Adipocyte (in vitro differentiated cells): ENCODE data around the gene POGK.
"Not testable (repeated sequence)": the region's sequence is repeated elsewhere in the genome, so short reads cannot be mapped to it uniquely, and the experiment has no call there.

Source experiments
- DNase-seq: peaks from one replicate; pipeline ENCODE4 v3.0.0-alpha.2; 2015; ENCODE audit warnings: low read depth
- H3K27me3 ChIP-seq: replicated peaks from 2 replicates; pipeline ENCODE4 v1.7.0; 2013; ENCODE audit warnings: mild to moderate bottlenecking, low read length, moderate library complexity; ENCODE audit not compliant: control insufficient read depth, insufficient read depth
- H3K36me3 ChIP-seq: 2 replicates; pipeline ENCODE4 v1.7.0; 2013; ENCODE audit warnings: low read length, mild to moderate bottlenecking, moderate library complexity; ENCODE audit not compliant: control insufficient read depth, insufficient read depth, severe bottlenecking
- H3K4me1 ChIP-seq: 2 replicates; pipeline ENCODE4 v1.7.0; 2013; ENCODE audit warnings: mild to moderate bottlenecking, low read length, moderate library complexity; ENCODE audit not compliant: control insufficient read depth, insufficient read depth
- H3K4me3 ChIP-seq: 2 replicates; pipeline ENCODE4 v1.7.0; 2013; ENCODE audit warnings: mild to moderate bottlenecking, low read length, moderate library complexity
- H3K9ac ChIP-seq: 2 replicates; pipeline ENCODE4 v1.7.0; 2013; ENCODE audit warnings: mild to moderate bottlenecking, low read length, moderate library complexity
- H3K9me3 ChIP-seq: 2 replicates; pipeline ENCODE4 v1.7.0; 2013; ENCODE audit warnings: mild to moderate bottlenecking, low read length, moderate library complexity; ENCODE audit not compliant: control insufficient read depth

Gene POGK

GRCh38 chr1:166878173-166878917 lies 39.1 kb downstream of the POGK start:
- H3K9me3 ChIP-seq, H3K9ac ChIP-seq, H3K27me3 ChIP-seq, H3K36me3 ChIP-seq, DNase-seq, H3K4me3 ChIP-seq: not testable (repeated sequence)
- H3K4me1 ChIP-seq = peaks cover 13% of the 10 kb centered on the region

- Histone ChIP-seq H3K36me3 (no peaks in the 10 kb centered on the region), H3K4me3 (no peak overlapping the region), H3K9me3 (no peaks in the 10 kb centered on the region), H3K27me3 (peaks cover 44% of the 10 kb centered on the region), H3K4me1 (no peaks in the 10 kb centered on the region), H3K9ac (no peak overlapping the region)
- DNase-seq = no peak
These were observed 43.6 kb downstream of the POGK start for GRCh38 chr1:166882893-166883292.

DNA sequence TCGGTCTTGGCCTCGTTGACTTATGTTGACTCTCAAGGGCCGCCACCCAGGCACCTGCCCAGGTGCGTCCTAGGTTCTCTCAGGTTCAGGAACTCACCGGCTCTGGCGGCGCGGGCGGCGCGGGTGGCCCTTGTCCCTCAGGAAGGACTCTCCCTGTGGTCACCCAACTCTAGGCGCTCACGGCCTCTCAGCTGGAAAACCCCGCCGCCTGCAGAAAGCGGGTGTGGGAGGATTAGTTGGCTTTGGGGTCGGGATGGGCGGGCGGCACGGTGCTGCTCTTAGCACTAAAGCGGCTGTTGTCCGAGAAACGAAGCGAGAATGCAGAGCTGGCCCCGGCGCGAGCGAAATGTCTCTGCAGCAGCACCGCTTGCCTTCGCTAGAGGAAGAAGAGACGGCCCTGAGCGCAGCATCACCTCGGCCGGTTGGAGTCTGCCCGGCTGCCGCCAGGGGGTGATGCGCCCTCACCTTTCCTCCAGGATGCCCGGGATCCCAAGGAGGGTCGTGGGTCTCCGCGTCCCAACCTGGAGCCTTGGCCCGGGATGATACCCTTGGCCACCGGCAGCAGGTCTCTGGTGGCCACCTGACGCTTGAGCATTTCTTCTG lies 44.9 kb downstream of the POGK start:
- Histone ChIP-seq H3K36me3 (no peaks in the 10 kb centered on the region), H3K4me3 (no peak overlapping the region), H3K27me3 (peaks cover 44% of the 10 kb centered on the region), H3K9me3 (no peaks in the 10 kb centered on the region), H3K9ac (no peak overlapping the region), H3K4me1 (no peaks in the 10 kb centered on the region)
- DNase-seq = peak; percentile 25

GRCh38 chr1:166884971-166885370 lies 45.7 kb downstream of the POGK start:
- no peaks in the 10 kb centered on the region for H3K4me1 ChIP-seq
- H3K4me3 ChIP-seq = no peak overlapping the region
- DNase-seq = no peak
- H3K27me3 ChIP-seq = peaks cover 44% of the 10 kb centered on the region
- no peaks in the 10 kb centered on the region for H3K9me3 ChIP-seq
- H3K36me3 ChIP-seq = no peaks in the 10 kb centered on the region
- no peak overlapping the region for H3K9ac ChIP-seq

DNA sequence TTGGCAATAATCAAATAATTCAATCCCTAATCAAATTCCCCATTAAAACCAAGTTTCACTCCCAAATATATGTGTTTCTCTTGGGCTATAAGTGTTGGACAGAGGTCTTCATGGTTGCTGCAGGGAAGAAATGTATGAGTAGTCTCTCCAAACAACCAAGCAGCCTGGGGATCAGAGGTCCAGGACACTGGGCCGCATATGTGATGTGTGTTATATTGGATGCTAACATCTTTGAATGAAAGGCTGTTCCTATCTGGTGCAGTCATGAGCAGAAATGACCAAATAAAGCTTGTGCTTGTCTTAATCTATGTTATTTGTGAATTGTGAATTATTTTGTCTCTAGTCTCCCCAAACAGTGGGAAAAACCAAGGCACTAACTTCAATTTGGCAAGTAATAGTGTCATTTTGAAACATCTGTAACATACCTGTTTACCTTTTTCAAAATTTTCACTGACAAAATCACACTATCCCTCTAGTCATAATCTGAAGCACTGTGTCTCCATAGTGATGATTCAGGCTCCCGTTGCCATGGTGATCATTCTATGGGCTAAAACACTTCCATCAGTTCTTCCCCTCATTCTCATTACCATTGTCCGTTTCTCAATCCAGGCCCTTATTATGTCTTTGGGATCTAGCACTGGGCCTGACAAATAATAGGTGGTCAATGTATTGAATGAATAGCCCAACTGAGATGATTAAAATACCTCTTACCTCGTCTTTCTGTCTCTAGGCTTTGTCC lies 49.3 kb downstream of the POGK start:
- no peak overlapping the region for H3K9ac ChIP-seq
- H3K4me1 ChIP-seq = no peaks in the 10 kb centered on the region
- DNase-seq = no peak
- no peaks in the 10 kb centered on the region for H3K36me3 ChIP-seq
- no peaks in the 10 kb centered on the region for H3K9me3 ChIP-seq
- peaks cover 34% of the 10 kb centered on the region for H3K27me3 ChIP-seq
- H3K4me3 ChIP-seq = no peak overlapping the region

DNA sequence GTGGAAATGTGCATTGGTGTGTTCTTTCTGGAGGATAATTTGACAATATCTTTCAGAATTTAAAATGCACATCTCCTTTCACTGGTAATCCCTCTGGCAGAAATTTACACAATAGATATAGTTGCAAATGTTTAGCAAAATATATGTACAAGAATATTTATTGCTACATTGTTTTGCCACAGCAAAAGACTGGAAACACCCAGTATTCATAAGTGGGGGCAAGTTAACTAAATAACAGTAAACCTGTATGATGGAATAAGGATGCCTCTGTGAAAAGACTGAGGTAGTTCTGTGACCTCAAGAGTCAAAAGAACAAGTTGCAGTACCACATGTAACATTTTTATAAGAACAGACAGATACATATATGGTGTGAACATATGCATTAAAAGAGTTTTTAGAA lies 50.5 kb downstream of the POGK start:
- no peaks in the 10 kb centered on the region for H3K9me3 ChIP-seq
- no peak overlapping the region for H3K9ac ChIP-seq
- no peaks in the 10 kb centered on the region for H3K36me3 ChIP-seq
- DNase-seq = no peak
- H3K4me1 ChIP-seq = no peaks in the 10 kb centered on the region
- H3K27me3 ChIP-seq = peaks cover 26% of the 10 kb centered on the region
- no peak overlapping the region for H3K4me3 ChIP-seq

DNA sequence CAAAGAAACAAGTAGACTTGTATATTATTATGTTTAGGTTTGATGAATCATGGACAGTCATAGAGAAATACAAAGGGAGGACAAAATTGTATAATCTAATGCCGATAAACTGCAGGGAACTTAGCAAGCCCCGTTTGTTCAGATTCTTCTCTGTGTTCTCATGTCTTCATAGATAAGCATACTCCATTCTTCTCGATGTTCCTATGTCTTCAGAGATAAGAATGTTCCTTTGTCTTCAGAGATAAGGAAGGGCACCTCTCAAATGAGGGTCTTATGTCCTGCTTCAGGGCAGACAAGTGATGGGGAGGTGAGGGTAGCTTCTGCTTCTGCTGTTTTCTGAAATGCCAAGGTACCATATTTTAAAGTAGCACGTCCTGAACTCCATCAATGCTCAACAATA lies 56.5 kb downstream of the POGK start:
- no peak overlapping the region for H3K4me3 ChIP-seq
- H3K27me3 ChIP-seq = peaks cover 7% of the 10 kb centered on the region
- no peaks in the 10 kb centered on the region for H3K4me1 ChIP-seq
- DNase-seq = no peak
- H3K36me3 ChIP-seq = no peaks in the 10 kb centered on the region
- H3K9me3 ChIP-seq = peaks cover 5% of the 10 kb centered on the region
- H3K9ac ChIP-seq = no peak overlapping the region

DNA sequence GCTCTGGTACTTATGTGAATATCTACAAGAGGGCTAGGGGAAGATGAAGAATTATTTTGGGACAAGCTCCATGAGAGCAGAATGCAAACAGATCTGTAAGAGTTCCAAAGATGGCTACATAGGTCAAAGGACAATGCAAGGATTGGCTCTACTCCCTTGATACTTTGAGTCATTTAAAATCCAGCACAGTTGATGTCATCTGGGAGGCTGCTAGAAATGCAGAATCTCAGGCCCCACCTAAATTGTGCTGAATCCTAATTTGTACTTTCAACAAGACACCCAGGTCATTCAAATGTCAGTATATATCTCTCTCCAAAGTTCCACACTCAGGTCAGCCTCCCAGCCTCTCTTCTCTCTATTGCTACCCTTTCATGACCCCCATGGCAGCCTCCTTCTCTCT lies 60.5 kb downstream of the POGK start:
- peaks cover 5% of the 10 kb centered on the region for H3K9me3 ChIP-seq
- no peaks in the 10 kb centered on the region for H3K4me1 ChIP-seq
- H3K36me3 ChIP-seq = no peaks in the 10 kb centered on the region
- H3K27me3 ChIP-seq = peaks cover 3% of the 10 kb centered on the region
- no peak for DNase-seq
- no peak overlapping the region for H3K4me3 ChIP-seq
- no peak overlapping the region for H3K9ac ChIP-seq

GRCh38 chr1:166900987-166901386 lies 61.7 kb downstream of the POGK start:
- no peaks in the 10 kb centered on the region for H3K36me3 ChIP-seq
- no peak overlapping the region for H3K4me3 ChIP-seq
- H3K4me1 ChIP-seq = peaks cover 3% of the 10 kb centered on the region
- no peak overlapping the region for H3K9ac ChIP-seq
- H3K9me3 ChIP-seq = peaks cover 5% of the 10 kb centered on the region
- peaks cover 3% of the 10 kb centered on the region for H3K27me3 ChIP-seq
- no peak for DNase-seq

DNA sequence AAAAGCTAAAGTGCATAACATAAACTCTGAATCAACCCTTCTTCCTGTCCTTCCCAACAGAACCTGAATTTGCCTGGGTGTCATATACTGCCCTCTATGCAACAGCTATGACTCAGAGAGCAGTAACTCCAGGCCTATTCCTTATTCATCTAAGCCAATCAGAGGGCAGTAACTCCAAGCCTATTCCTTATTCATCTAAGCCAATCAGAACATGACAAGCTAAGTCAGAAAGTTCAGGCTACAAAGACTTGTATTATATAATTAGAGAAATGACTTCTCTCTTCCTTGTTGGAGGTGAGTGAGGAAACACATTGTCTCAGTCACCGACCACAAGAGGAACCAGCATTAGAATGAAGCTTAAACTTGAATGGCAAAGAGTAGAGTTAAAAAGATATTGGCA lies 63.0 kb downstream of the POGK start:
- Histone ChIP-seq H3K36me3 (no peaks in the 10 kb centered on the region), H3K27me3 (peaks cover 3% of the 10 kb centered on the region), H3K9ac (no peak overlapping the region), H3K4me3 (no peak overlapping the region), H3K9me3 (peaks cover 1% of the 10 kb centered on the region), H3K4me1 (peaks cover 5% of the 10 kb centered on the region)
- no peak for DNase-seq

- no peaks in the 10 kb centered on the region for H3K36me3 ChIP-seq
- no peak for DNase-seq
- H3K4me1 ChIP-seq = peaks cover 5% of the 10 kb centered on the region
- no peaks in the 10 kb centered on the region for H3K9me3 ChIP-seq
- no peak overlapping the region for H3K4me3 ChIP-seq
- H3K9ac ChIP-seq = no peak overlapping the region
- peaks cover 2% of the 10 kb centered on the region for H3K27me3 ChIP-seq
These were observed 64.0 kb downstream of the POGK start for GRCh38 chr1:166903232-166903631.
